Stimulated activated CD4-positive, alpha-beta T cell treated with anti-CD3 and anti-CD28 coated beads, Interleukin-15, amount 100 ng/mL, for 24 hours (primary cell): ENCODE results near the gene SH3PXD2A.
A peak's percentile ranks its signal among the peaks of the same experiment; 100 is the strongest.

ENCODE experiments used
- DNase-seq: peaks from one replicate; pipeline ENCODE4 v3.0.0-alpha.2; 2020

Gene SH3PXD2A

DNA sequence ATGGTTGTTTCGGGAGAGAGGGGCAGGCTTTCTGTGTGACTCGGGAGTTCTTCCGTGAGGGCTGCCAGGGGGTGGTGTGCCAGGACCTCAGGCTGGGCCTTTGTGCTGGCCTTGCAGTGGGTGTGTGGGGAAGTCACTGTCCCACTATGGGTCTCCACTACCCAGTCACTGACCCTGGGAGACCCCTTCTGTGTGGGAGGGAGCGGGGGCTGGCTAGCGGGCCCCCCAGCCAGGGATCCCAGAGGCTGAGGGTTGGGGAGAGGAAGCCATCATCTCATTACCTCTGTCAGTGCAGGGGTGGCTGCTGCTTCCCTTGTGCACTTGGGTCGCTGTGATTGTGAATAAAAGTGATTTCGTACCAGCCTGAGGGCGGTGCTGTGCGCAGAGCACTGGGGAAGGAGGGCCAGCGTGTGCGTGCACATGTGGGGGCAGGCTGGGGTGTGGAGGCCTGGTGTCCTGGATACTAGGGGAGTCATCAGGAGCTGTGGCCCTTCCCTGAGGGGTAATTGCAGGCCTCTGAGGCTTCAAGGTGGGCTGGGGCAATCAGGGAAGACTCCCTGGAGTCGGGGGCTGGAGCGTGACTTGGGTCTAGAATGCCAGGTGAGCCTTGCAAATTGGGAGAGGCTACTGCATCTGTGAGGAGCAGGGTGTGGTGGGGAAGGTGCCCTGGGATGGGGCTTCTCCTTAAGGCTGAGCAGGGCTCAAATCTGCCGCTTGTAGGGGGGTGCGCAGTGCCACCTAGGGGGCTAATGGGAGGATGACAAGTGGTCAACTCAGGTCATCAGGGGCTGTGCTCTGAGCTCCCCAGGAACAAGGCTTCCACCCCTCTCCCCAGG is 263.0 kb downstream of the SH3PXD2A start:
- DNase-seq, result peak; percentile 67

DNA sequence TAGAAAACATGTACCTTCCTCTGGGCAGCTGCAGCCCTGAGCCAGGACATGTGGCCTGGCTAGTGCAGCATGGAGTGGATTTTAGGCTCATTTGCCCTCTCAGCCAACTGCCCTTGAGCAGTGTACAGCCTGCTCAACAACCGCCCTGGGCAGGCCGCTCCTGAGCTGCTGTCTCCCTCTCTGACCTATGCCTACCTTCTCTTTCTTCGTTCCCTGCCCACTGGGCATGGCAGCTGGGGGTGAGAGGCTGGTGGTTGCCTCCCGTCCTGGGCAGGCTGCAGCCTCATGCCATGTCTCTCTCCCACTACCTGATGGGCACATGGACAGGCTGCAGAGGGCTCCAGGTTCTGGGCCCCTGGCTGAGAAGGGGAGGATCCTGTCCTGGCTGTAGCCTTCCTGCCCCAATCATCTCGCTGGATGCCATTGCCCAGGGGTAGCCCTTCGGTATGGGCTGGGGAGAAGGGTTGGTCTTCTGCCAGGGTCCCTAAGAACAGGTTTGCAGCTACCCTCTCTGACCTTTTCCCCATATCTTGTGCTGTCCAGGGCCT is 264.6 kb downstream of the SH3PXD2A start:
- no peak for DNase-seq

DNA sequence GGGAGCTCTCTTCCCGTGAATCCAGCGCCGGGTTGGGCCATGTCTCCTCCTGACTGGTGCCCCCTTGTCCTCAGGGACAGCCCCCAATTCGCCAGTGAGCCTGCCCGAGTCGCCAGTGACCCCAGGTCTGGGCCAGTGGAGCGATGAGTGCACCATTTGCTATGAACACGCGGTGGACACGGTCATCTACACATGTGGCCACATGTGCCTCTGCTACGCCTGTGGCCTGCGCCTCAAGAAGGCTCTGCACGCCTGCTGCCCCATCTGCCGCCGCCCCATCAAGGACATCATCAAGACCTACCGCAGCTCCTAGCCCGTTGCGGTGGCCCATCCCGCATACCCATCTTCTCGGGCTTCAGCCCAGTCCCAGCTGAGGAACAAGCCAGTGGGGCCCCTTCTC is 265.3 kb downstream of the SH3PXD2A start:
- no peak for DNase-seq

DNA sequence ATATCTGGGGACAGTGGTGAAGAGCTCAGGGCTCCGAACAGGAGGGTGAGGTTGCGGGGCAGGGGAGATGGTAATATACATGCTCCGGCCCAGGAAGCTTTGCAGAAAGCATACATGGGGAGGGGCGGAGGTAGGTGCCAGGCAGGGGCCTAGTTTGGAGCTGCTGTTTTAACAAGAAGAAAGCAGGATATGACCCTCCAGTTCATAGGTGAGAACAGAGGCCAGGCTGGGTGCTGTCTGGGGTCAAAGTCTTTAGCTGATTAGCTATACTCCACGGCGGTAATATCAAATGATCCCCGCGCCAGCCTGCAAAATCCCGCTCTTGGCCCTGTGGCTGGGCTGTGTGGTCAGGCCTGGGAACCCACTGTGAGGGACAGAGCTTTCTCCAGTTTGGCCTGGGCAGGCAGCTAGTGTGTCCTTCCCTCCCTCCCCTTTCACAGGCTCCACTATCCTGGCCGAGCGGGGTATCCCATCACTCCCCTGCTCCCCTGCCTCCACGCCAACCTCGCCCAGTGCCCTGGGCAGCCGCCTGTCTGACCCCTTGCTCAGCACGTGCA is 266.2 kb downstream of the SH3PXD2A start:
- no peak for DNase-seq

DNA sequence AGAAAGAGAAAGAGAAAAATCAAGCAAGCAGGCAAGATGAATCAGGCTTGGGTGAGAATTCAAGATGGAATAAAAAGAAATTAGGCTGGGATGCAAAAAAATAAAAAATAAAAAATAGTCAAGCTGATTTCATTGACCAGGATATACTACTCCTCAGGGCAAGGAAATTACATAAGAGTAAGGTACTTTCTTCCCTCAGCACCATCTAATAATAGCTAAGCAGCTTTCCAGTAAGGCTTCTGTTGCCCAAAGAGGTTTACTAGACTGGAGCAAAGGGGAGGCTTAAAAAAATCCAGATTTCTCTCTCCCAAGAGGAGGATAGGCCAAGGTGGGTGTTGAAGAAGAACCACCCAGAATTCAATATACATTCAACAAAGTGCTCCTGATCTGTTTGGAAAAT is 268.3 kb downstream of the SH3PXD2A start:
- DNase-seq, result no peak

DNA sequence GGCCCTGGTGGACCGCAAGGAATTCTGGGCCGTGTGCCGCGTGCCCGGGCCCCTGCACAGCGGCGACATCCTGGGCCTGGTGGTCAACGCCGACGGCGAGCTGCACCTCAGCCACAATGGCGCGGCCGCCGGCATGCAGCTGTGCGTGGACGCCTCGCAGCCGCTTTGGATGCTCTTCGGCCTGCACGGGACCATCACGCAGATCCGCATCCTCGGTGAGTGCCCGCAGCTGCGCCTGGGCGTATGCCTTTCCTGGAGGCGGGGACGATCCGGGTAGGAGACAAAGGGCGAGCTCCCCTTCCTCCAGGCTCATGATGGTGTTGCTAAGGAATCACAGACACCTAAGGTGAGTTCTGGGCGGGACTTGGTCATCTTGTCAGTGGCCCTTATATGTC is 270.4 kb downstream of the SH3PXD2A start:
- no peak for DNase-seq

DNA sequence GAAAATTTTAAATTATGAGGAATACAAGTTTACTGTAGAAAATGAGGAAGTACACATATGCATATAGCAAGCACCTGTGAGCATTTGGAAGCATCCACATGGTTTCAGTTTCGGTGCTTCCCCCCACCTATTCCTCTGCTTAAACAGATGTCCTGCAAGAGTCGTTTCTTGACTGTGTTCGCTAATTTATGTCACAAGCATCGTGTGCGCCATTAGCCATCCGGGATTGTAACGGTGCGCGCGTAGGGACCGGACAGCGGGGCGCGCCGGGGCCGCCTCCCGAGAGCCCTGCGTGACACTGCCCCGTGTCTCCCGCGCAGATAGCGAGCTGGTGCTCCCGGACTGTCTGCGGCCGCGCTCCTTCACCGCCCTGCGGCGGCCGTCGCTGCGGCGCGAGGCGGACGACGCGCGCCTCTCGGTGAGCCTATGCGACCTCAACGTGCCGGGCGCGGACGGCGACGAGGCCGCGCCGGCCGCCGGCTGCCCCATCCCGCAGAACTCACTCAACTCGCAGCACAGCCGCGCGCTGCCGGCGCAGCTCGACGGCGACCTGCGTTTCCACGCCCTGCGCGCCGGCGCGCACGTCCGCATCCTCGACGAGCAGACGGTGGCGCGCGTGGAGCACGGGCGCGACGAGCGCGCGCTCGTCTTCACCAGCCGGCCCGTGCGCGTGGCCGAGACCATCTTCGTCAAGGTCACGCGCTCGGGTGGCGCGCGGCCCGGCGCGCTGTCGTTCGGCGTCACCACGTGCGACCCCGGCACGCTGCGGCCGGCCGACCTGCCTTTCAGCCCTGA is 271.0 kb downstream of the SH3PXD2A start:
- peak; percentile 76 for DNase-seq

DNA sequence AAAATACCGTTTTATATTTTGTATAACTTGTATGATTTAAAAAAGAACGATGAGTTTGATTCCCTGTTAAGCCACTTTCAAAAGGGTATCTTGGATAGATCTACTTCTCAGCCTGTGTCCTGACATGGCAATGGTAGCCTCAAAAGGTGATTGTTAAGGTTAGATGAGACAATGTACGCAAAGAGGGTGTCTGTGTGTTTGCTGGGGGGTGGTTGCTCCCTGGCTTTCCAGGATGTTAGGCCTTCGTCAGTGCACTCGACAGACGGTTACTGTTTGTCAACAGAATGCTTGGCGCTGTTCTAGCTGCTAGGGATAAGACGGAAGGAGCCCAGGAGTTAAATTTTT is 271.5 kb downstream of the SH3PXD2A start:
- peak; percentile 12 for DNase-seq

DNA sequence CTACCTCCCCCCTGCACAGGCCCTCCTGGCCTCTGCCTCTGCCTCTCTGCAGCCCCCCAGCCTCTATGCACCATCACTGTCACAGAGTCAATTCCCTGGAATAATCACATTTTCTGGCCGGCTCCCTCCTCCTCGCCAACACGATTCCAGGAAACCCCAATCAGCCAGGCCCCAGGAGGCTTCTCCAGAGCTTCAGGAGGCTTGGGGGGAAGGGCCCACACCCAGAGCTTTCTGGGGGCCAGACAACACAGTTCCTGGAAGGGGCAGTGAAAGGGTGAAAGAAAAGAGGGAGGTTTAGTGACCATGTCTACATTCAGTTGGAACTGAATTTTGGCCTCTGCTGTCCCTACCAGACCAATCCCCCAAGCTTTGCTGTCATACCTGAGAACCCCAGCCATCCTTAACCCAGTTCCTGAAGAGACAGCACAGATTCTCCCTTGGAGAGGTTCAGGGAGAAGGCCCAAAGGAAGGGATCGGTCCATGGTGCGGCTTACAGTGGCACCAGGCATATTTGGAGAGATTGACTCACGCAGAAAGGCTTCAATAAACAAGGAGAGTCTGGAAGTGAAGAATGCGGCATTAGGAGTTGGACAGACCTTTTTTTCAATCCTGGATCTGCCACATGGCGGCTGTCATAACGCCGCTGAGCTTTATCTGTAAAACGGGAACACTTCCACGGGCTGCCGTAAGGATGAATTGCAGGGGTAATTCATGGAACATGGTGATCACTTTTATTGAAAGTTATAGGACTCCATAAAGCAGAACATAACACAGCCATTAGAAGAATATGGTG is 272.8 kb downstream of the SH3PXD2A start:
- DNase-seq, result no peak

DNA sequence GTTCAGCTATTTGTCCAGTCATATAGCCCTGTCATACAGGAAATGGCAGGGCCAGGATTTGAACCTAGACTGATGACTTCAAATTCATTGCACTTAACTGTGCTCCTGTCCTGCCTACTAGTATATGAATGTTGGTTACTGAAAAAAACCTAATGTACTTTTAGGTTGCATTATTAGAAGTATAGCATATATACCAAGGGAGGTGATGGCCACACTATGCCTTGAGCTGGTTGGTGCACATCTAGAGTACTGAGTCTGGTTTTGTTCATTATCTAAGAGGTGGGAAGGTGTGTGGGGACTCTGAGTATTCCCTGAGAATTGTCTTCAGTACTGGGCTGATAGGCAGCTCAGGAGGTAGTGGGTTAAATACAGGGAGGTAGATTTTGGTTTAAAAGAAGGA is 273.9 kb downstream of the SH3PXD2A start:
- no peak for DNase-seq

DNA sequence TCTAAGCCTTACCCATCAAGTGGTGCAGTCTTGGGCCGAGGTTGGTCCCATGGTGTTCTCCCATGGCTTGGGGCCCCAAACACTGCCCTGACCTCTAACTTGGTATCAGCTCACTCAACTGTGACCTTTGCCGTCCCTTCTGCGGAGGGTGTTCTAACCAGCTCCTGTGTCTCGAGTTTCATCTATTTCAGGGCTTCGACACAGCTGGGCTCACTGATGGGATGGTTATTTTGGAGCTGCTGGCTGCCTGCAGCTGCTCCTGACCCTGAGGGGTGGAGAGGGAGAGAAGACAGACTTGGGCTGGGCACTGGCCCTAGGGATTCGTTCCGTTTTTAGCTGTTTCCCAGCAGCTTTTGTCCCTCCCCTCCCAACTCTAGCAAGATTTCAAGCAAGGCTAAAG is 274.9 kb downstream of the SH3PXD2A start:
- no peak for DNase-seq

DNA sequence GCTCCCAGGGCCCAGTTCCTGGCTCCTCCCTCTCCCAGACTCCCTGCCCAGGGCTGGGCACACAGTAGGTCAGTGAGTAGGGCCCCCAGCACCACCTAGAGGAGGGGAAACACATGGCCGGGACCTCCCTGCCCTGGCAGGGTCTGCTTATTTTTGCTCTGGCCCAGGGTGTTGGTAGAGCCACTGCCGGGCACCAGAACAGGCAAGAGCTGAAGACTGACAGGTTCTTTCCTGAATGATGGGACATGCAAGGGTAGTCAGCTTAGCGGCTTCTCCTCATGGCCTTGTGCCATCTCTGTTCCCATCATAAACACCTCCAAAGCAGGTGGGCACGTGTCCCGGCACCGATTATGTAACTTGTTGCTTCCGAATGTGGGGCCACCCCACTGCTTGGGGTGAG is 275.4 kb downstream of the SH3PXD2A start:
- no peak for DNase-seq

DNA sequence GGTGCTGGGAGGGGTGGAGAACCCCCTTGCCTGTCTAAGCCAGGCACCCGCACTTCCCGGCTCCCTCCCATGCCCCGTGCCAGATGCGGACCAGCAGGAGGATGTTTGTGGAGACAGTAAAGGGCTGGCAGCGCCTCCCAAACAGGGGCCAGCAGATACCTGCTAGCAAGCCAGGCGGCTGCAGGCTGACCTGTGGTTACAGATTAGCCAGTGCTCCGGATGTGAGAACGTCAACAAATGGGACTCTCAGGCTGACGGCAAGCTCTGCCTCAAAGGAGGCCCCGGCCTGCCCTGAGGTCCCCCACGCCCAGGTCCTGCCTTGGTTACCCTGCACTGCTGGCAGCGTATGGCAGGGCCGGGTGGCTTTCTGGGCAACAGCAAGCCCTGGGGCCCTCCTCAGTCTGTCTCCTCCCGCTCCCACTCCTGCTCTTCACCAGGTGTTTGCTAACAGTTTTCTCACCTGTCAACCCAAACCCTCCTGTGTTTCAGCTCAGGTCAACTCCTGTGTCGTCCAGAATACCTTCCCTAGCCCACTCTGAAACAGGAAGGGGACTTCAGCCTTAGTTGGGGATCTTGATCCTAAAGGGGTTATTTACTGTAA is 276.5 kb downstream of the SH3PXD2A start:
- peak; percentile 11 for DNase-seq

DNA sequence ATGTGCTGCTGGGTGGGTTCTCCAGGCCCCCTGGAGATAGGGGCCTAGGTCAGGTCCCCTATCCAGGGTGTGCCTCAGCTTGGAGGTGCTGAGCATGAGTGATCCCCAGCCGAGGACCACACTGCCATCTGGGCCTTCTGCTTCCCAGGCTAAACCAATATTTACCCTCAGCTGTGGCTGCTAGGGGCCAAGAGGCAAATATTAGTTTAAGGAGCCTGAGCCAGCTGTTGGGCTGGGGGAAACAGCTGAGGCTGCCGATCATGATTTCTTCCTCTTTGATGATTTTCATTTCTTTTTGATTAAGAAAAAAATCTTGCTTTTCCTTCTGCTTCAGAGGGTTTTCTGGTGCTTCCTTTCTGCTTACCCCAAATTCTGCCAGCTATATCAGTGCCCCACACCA is 278.5 kb downstream of the SH3PXD2A start:
- DNase-seq, result no peak

DNA sequence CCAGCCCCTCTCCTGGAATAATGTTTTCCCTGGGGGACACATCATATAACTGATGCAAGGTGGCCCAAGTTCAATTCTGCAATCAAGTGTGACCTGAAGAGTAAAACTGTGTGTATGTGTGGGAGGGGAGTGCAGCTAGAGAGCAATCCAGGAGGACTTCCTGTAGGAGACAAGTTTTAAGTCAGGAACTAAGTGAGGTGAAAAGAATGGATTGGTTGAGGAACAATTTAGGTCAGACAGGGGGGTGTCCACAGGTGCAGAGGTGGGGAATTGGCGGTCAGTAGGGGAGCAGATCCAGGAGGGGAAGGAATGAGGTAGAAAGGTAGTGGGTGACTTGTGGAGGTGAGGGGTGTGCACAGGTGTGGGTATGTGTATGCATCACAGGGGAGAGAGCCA is 279.3 kb downstream of the SH3PXD2A start:
- DNase-seq, result no peak

DNA sequence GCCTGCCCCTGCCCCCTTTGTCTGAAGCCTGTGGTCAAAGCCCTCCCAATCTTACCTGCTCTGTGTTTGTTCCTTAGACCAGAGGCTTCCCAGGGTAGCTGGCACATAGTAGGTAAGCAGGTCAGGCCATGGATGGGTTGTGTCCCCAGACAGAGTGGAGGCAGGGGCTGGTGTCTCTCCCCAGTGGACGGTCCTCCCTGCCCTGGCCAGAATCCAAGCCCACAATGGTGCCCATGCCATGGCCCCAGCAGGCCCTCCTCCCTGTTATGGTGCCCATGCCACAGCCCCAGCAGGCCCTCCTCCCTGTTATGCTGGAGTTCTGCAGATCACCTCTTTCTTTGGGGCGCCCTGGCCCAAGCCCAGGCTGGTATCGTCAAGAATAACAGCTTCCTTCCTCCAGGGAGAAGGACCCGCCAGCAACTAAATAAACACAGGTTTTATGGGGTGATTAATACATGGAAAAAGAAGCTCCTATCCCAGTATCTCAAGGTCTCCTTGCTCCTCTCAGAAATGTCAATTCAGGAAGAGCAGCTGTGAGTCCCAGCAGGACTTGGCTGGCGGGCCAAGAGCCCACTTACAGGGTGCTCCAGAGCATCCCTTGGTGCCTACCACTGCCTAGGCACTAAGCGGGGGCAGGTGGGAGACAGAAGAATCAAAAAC is 279.8 kb downstream of the SH3PXD2A start:
- no peak for DNase-seq

DNA sequence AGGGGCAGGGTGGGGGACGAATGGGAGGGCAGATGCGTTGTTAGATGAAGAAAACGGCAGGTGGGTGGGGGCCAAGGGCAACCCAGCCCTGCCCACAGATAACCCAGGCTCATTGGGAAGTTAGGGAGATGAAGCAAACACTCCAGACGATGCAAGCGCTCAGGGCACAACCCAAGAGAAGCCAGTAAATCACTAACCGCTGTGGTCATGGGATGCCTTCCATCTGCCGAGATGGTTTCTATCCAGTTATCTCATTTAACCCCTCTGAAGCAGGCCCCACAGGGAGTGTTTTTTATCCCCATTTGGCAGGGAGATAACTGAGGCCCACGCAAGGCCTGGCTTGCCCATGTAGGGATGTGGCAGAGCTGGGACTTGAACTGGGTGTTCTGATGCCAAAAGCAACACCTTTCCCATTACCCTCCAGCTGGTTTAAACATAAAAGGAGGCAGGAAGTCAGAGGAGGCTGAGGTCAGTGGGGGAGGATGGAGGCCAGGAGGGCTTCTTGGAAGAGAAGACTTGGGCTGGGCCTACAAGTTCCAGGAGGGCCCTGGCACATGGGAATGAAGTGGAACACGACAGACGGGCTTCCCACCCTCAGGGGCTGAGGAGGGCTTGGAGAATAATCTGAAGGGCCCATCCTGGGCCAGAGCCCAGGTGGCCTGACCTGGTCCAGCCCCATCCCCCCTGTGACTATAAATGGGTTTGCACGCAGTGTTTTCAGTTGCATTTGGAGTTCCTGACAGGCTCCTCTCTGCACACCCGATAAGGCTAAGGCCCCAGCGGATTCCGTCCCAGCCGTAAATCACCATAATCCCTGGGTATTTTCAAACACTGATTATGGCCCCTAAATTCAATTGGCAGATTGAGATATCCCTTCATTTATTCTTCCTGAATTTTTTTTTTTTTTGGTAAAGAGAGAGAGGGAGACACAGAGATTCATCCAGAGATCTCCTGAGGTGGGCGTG is 281.0 kb downstream of the SH3PXD2A start:
- DNase-seq, result no peak

DNA sequence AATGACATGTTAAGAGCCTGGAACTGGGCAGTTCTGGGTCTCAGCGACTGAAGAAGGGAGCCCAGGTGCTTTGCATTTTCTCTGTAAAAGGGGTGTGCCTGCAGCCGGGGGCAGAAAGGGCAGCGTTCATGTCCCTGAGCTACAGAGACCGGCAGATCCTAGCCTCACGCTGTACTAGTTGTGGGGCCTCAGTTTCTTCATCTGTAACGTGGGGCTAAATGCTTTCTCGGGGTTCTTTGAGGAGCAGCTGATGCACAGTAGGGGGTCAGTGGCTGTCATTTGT is 282.2 kb downstream of the SH3PXD2A start:
- DNase-seq, result no peak

DNA sequence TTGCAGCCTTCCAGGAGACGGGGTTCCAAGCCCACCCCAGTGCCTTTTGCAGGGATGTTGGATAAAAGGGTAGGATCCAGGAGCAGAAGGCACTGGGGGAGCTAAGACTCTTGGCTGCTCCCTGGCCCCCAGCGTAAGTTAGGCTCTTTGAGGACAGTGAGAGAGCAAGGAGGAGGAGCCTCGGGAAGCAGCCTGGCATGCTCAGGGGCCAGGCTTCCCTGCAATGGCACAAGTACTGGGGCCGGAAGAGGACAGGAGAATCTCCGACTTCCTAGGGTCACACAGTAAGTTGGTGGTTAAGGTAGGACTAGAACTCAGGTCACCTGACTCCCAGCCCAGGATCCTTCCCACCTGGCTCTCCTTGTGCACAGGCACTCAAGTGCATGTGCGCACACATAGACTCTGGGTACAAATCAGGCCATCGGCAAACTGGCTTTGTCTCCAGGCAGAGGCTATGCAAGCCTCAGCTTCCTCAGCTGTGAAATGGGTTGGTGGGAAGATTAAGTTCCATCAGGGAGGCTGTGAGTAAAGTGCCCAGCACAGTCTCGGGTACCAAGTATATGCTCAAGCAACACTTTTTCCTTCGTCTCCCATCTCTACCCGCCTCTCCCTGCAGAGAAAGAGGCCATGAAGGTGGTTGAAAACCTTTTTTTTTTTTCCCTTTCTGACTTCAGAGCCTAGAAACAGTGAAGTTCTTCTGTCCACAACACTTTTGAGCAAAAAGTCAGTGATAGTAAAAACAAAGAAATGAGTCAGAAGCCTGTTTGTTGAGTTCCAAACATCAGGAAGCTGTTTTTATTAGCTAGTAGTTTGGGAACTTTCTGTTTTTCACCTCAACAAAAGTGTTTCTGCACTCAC is 282.8 kb downstream of the SH3PXD2A start:
- DNase-seq, result no peak

DNA sequence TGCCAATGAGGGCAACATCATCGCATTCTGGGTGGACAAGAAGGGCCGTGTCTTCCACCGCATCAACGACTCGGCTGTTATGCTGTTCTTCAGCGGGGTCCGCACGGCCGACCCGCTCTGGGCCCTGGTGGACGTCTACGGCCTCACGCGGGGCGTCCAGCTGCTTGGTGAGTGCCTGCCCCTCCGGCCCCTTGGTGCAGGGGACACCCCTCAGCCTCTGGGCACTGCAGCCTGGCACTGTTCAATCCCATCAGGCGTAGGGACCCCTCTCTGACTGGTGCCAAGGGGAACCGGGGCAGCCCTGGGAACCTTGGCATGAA is 283.8 kb downstream of the SH3PXD2A start:
- no peak for DNase-seq
